GM19240 (cell line): ENCODE measurements around the gene A2ML1.
"Not testable (repeated sequence)": the region's sequence is repeated elsewhere in the genome, so short reads cannot be mapped to it uniquely, and the experiment has no call there.

Experiments
- DNase-seq: peaks from one replicate; pipeline ENCODE4 v3.0.0; 2011; ENCODE audit warnings: low spot score; ENCODE audit not compliant: insufficient read length

A2ML1 gene

DNA sequence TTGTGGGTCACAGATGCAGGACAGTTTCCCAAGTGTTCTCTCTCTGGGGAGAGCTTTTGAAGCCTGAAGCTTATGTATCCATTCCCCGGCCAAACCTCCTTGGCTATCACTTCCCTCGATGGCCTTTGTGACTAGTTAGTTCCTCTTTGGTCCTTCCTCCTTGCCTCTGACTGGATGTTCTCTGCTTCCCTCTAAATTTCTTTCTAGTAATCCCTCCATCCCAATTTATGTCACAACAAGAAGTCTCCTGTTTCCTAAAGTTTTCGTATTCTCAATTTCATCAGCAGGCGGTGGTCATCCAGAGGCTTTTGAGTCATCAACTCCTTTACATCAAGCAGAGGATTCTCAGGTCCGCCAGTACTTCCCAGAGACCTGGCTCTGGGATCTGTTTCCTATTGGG lies 27.5 kb downstream of the A2ML1 start:
- DNase-seq, result no peak

DNA sequence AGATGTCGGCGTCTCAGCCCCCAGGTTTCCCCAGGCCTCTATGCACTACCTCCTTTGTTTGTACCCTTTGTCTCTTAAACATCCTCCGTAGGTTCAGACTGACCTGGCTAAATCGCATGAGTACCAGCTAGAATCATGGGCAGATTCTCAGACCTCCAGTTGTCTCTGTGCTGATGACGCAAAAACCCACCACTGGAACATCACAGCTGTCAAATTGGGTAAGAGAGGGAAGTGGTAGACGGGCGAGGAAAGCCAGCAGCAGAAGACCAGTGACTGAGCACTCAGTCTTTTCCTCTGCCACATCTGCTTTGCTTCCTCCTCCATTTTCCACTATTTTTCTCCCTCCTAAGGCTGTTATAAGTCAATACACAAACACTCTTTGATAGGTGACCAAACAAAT lies 29.7 kb downstream of the A2ML1 start:
- DNase-seq, result no peak

DNA sequence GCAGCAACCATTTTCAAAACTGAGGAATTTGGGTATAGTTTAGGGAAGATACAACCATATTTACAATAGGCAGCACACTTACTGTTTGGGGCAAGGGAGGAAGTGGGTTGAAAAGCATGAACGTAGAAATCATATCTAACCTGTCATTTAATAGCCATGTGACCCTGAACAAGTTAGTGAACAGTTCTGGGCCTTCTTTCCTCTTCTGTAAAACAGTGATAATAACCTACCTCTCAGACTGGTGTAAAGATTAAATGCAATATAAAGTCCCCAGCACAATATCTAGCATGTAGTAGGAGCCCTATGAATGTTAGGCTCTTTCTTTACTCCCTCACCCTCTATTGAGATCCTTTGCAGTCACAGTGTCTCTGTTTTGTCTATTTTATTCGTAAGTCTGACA lies 33.5 kb downstream of the A2ML1 start:
- no peak for DNase-seq

DNA sequence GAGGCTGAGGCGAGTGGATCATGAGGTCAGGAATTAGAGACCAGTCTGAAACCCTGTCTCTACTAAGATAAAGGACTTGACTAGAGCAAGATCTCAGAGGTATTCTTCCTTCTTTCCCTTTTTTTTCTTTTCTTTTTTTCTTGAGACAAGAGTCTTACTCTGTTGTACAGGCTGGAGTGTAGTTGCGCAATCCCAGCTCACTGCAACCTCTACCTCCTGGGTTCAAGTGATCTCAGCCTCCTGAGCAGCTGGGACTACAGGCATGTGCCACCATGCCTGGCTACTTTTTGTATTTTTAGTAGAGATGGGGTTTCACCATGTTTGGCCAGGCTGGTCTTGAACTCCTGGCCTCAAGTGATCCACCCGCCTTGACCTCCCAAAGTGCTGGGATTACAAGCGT lies 37.0 kb downstream of the A2ML1 start:
- DNase-seq, result not testable (repeated sequence)

DNA sequence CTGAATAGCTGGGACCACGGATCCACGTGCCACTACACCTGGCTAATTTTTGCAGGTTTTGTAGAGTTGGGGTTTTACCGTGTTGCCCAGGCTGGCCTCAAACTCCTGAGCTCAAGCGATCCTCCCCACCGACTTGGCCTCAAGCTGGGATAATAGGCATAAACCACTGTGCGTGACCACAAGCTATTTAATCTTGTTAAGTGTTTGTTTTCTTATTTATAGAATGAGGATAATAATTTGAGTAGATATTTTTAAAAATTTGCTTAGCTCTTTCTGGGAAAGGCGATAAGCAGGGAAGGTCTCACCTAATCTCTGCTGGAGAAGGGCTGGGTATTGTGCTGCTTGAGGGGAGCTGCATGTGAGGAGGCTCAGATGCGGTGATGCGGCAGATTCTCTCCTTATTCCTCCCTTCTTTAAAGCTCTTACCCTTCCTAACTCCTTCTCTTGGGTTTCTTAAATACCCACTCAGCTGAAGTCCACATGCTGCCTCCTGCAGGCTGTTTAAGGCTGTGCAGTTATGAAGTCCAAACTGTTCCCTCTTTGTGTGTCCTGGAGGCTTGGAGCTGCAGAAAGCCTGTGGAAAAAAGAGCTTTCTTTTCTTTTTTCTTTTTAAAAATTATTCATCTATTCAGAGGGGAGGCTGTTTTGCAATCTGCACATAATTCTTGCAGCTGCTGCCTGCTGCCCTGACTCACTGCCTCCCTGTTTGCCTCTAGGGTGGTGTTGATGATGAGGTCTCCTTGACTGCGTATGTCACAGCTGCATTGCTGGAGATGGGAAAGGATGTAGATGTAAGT lies 37.9 kb downstream of the A2ML1 start:
- peak; percentile 15 for DNase-seq

DNA sequence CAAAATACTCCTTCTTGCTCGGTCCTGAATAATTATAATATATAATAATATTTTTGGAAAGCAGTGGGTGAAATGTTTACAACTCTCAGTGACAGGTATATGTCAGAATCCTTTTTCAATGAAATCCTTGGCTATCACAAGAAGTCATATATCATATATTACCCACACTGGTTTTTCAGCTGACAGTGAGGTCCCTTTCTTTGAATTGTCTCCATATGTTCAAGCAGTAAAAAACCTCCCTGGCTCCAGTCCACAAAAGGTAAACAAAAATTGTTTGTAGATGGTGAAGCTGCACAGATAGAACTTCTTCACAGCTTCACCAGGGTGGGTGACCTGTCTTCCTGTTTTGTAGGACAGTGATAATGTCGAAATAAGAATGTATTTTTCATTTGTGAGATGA lies 44.0 kb downstream of the A2ML1 start:
- DNase-seq, result no peak

DNA sequence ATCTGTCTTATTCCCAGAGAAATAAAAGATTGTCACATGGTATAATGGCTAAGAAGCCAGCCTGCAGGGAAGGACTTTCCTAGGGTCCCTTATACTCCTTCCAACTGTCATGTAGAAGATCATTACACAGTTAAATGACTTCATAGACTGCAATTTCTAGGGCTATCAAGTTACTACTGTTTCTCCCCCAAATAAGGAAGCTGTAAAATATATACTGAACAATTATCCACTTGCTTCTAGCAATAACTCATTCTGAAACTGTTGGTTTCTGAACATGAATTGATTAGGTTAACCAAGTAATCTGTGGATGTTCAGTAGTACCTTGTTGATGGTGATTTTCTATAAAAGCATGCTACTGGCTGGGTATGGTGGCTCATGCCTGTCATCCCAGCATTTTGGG lies 44.6 kb downstream of the A2ML1 start:
- DNase-seq, result no peak

DNA sequence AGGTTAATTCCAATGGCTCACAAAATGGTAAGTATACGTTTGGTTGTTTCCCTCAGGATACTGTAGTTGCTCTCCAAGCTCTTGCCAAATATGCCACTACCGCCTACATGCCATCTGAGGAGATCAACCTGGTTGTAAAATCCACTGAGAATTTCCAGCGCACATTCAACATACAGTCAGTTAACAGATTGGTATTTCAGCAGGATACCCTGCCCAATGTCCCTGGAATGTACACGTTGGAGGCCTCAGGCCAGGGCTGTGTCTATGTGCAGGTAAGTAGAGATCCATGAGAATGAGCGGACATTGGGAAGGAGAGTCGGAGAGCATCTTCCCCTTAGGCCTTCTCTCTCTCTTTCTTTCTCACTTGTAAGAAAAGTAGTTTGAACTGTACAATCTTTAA lies 45.4 kb downstream of the A2ML1 start:
- no peak for DNase-seq

DNA sequence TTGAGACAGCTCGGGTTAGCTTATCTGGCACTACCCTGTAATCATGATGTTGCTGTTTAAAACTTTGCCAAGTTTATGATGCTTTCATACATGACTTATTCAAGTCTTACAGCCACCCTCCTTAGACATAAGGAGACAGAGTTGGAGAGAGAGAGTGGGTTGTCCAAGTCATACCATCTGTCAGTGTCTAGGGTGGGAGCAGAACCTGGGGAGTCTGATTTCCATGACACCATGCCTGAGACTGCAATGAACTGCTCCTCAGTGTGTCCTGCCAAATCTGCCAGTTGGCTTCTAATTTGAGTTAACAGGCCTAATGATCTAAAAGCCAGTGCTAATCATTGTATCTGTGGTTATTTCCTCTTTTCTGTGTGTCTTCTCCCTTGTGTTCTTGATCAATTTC lies 48.2 kb downstream of the A2ML1 start:
- DNase-seq, result no peak

DNA sequence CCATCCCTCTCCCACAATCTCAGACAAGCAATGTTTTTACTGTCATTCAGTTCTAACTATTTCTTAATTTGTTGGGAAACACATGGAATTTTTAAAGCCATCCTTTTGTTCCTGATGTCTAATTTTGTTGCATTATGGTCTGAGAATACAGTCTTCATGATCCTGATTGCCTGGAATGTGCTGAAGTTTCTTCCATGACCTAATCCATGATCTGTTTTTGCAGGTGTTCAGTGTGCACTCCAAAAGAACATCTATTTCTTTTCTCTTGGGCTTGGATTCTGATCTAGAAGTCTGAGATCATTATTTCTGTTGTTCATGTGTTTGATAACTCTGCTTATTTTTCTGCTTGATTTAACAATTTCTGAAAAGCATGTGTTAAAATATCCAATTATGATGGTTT lies 48.6 kb downstream of the A2ML1 start:
- no peak for DNase-seq

DNA sequence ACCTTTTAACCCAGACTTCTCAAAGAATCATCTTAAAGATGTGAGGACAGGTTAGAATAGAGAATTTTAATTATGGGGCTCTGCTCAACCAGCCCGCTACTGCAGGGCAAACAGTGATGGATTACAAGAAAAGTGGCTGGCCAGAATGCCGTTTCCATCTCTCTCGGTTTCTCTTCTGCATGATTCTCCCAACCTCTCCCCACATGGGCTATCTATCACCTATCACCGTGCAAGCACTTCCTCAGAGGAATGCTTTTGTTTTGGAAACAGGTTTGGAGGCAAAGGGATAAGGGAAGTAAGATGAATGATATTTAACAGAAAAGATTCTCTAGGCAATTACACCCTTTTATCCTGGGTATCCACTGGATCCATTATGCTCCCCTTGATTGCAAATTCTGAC lies 54.5 kb downstream of the A2ML1 start:
- no peak for DNase-seq

DNA sequence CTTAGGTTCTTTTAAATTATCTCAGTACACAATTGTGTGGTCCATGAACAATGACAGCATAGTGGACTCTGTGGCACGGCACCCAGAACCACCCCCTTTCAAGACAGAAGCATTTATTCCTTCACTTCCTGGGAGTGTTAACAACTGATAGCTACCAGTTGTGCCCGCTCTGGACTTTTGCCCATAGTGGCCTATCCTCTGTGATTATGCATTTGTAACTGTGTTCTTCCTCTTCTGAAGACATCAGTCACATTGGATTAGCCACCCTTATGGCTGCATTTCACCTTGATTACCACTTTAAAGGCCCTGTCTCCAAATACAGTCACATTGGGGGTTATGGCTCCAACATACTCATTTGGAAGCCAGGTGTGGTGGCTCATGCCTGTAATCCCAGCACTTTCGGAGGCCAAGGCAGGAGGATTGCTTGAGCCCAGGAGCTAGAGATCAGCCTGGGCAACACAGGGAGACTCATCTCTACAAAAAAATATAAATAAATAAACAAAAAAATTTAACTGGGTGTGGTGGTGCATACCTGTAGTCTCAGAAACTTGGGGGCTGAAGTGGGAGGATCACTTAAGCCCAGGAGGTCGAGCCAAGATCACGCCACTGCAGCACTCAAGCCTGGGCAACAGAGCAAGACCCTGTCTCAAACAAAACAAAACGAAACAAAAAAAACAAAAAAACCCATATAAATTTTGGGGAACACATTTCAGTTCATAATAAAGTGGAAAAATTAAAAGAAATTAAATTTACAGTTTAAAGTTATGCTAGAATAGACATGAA lies 64.3 kb downstream of the A2ML1 start:
- no peak for DNase-seq

DNA sequence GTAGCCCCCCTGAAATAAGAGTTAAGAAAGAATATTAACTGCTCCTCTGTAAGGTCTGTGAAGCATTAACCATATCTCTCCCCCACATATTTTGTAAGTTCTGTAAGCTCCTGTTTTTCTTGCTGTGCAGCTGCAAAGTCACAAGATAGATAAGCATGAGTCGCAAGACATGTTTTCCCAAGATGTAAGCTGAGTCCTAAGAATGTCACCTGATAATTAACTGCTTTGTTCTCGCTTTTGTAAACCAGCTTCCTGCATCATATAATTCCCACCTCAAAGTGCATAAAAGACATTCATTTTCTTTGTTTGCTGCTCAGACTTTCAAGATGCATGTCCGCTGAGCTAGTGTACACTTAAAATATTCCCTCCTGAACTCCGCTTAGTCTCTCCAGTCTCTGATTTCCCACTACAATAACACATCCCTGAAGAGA lies 64.9 kb downstream of the A2ML1 start:
- DNase-seq, result no peak

DNA sequence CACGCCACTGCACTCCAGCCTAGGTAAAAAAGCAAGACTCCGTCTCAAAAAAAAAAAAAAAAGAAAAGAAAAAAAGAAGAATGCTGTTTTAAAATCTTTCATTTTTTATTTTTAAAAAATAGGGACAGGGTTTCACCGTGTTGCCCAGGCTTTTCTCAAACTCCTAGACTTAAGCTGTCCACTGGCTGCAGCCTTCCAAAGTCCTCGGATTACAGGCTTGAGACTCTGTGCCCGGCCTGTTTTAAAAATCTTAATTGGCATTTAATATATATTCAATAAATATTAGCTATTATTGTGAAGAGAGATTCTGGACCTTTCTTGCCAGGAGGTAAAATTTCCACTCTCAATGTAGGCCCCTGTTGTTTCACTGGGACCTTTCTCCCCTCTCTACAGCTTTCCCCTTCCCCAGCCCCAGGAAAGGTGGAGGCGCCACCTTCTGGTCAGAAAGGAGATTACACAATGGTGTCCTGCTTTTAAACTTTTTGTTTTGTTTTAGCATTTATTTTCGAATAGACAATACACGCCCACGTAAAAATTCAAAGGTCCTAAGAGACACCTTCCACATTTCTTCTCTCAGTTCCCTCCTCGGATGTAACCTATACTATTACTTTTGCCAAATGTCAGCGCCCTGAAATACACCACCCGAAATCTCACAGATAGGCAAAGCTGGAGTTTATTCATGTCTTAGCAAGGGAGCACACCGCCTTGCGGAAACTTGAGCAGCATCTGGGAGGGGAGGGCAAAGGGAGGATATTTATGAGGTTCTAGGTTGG lies 68.1 kb downstream of the A2ML1 start:
- DNase-seq, result peak; percentile 59

DNA sequence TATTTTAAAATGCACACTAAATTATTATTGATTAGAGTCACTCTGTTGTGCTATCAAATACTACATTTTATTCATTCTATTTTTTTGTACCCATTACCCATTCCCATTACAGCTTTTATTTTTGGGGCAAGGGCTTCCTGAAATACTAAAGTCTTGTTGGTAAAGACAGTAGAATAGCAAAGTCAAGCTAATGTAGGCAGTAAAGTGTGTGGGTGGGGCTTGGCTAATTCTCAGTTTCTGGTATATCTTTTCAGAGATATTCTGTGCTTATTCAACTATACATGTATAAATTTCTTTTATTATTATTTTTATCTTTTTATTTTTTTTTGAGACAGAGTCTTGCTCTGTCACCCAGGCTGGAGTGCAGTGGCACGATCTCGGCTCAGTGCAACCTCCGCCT lies 69.6 kb downstream of the A2ML1 start:
- no peak for DNase-seq

DNA sequence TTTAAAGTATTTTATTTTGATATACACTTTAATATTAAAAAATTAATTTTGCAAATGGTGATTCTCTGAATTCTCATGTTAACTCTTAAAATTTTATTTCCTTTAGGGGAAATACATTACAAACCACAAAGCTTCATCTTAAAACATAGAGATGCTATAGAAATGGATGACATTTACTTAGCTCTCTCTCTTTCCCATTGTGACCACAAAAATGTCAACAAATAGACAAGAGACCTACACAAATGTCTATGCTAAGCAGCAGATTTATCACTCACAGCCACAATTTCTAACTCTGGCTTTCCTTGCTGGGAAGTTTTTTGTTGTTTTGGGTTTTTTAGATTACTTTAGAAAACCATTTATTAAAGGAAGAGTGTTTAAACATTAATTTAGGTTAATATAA lies 72.0 kb downstream of the A2ML1 start:
- DNase-seq, result no peak

DNA sequence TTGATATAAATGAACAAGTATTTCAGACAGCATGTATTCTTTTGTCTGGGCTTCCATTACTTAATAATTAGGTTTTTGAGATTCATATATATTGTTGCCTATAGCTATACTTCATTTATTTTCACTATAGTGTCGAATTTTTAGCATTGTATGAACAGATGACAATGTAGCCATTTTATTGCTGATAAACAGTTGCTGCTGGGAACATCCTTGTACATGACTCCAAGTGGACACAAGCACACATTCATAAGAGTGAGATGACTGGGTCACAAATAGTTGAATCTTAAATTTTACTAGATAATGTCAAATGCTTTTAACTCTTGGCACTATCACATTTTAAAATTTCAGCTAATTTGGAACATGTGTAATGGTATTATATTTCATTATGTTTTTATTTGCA lies 72.6 kb downstream of the A2ML1 start:
- no peak for DNase-seq

DNA sequence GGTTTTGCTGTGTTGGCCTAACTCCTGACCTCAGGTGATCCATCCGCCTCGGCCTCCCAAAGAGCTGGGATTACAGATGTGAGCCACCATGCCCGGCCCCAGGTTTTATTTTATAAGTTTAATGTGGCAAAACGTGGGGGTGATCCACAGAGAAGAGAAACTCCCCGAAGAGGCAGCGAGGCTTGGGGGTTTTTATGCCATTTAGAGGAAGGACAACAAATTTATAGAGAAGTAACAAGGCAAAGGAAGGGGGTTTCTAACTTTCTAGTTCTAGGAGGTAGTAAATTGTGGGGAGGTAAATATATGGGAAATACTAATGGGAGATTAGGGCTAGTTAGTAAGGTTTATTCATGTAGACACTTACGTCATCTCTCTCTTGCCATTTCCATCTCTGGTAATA lies 74.7 kb downstream of the A2ML1 start:
- DNase-seq, result no peak

DNA sequence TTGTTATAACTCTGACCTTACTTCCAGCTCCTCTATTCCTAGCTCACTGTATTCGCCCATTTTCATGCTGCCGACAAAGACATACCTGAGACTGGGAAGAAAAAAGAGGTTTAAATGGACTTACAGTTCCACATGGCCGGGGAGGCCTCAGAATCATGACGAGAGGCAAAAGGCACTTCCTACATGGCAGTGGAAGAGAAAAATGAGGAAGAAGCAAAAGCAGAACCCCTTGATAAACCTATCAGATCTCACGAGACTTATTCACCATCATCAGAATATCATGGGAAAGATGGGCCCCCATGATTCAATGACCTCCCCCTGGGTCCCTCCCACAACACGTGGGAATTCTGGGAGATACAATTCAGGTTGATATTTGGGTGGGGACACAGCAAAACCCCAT lies 77.4 kb downstream of the A2ML1 start:
- DNase-seq, result no peak

DNA sequence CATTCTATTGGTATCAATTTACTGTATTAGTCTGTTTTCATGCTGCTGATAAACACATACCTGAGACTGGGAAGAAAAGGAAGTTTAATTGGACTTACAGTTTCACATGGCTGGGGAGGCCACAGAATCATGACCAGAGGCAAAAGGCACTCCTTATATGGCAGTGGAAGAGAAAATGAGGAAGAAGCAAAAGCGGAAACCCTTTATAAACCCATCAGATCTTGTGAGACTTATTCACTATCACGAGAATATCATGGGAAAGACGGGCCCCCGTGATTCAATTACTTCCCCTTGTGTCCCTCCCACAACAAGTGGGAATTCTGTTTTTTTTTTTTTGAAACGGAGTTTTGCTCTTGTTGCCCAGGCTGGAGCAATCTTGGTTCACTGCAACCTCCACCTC lies 80.3 kb downstream of the A2ML1 start:
- DNase-seq, result not testable (repeated sequence)

DNA sequence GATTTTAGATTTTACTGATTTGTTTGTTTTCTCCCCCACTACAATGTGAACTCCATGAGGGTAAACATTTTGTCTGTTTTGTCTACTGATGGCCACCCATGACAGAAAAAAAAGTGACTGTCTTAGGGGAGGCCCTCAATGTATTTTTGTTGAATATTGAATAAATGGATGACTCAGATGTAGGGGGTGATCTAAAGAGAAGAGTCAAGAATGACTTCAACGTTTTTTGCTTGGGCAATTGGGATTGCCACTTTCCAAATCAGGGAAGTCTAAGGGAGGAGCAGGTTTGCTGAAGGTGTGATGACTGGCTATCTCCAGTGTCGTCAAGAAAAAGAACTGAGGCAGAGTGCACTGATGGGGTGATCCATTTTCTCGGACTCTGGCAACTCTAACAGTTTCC lies 81.2 kb downstream of the A2ML1 start:
- DNase-seq, result no peak

DNA sequence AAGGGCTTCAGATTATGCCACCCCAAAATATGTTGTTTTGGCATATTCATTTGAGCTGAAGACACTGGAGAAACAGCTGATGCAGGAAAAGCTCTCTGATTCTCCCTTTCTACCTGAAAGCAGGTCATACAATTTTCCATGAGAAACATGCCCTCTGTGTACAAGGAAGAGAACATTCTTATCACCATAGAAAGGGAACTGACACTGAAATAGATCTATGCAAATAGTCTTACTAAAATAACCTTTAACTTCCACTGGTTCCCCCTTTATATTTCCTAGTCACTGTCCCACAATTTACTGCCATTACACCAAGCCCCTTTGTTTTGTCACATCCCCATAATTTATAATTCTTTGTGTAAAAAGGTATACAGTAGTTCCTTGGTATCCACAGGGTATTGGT lies 82.2 kb downstream of the A2ML1 start:
- no peak for DNase-seq
